AG08396 (cell line): ENCODE results near the gene CDH4.
"Not testable (repeated sequence)": the region's sequence is repeated elsewhere in the genome, so short reads cannot be mapped to it uniquely, and the experiment has no call there.

Source experiments
- DNase-seq: peaks from one replicate; pipeline ENCODE4 v3.0.0; 2012; ENCODE audit warnings: low spot score, mixed read lengths

CDH4 gene

DNA sequence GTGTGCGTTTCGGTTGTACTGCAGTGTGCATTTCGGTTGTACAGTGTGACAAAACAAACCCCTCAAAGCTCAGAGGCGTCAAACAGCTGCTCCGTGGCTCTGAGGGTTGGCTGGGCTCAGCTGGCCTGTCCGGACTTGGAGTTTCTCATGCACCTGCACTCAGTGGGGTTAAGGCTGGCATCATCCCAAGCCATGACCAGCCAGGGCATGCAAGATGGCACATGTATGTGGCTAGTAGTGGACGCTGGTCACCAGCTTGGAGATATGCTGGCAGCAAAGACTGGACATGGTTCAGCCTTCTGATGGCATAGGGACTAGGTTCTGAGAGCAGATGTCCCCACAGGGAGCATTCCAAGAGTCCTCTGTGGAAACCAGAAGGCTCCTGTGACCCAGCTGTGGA lies 187.2 kb downstream of the CDH4 start:
- no peak for DNase-seq

DNA sequence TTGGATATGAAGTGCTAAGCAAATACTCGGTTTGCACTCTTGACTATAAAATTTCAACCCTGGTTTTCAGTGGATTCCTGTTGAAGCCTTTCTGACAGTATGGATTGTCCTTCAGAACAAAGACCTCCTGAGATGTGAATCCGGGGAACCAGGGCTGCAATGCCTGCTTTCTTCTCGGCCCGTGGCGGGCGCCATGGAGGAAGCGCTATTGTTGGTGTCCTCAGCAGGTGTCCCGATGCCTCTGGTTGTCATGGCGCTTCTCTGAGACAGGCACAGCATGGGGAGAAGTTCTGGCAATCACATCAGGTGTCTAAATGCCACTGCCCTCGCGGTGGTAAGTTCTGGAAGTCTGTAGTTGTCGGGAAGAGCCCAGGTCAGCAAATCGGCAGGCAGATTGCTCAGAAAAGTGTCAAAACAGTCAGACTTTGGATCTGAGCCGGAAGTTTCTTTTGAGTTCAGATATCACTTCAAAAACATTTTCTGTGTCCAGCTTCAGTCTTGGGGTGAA lies 188.5 kb downstream of the CDH4 start:
- no peak for DNase-seq

- DNase-seq = no peak
Measured at GRCh38 chr20:61441537-61441936, 189.5 kb downstream of the CDH4 start.

DNA sequence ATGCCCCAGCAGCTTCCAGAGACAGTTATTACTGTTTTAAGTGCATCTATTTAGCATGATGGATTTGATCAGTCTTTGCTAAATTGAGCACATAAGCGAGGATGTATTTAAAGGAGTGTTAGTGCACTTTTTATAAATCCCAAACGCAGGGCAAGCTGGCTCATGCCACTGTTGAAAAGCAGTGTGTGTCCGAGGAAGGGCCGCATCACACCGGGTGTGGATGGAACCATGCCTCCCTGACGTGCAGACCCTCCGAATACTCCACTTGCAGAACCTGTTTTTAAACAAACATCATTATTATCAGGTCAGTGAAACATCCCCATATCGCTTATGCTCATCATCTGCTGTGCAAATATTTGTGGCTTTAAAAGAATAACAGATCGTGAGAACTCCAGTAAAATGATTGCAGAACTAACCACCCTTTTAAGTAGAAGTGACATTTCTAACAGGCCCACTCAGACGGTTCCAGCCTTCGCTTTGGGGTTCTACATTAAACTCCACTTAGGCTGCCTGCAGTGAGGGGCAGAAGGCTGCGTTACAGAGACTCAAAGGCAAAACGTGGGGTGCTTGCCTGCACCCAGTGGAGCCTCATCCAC lies 190.1 kb downstream of the CDH4 start:
- DNase-seq = no peak

- DNase-seq = no peak
Measured at GRCh38 chr20:61442718-61443117, 190.7 kb downstream of the CDH4 start.

DNA sequence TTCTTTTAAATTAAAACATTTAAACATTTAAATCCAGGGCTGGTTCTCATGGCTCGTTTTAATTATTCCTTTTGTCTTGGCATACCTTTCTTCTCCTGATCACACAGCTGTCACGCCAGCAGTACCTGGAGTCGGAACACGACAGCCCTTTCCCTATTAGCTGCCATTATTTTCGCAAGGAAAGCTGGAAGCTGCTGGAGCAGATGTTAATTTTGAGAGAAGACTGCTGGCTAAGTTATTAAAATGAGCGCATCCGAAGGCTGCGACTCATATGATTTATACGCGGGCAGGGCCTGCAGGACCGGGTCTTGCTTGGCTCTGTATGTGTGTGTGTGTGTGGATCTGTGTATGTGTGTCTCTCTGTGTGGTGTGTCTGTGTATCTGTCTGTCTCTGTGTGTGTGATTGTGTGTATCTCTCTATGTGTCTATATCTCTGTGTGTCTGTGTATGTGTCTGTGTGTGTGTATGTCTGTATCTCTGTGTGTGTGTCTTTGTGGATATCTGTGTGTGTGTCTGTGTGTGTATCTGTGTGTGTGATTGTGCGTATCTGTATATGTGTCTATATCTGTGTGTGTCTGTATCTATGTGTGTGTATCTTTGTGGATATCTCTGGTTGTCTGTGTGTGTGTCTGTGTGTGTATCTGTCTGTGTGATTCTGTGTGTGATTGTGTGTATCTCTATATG lies 191.5 kb downstream of the CDH4 start:
- DNase-seq = no peak

DNA sequence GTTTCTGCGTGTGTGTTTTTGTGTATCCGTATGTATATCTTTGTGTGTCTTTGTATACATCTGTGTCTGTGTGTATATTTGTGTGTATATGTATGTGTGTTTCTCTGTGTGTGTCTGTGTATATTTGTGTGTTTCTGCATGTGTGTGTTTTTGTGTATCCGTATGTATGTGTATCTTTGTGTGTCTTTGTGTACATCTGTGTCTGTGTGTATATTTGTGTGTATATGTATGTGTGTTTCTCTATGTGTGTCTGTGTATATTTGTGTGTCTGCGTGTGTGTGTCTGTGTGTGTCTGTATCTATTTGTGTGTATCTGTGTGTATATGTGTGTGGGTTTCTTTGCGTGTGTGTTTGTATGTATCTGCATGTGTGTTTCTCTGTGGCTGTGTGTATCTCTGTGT lies 192.6 kb downstream of the CDH4 start:
- DNase-seq = no peak

DNA sequence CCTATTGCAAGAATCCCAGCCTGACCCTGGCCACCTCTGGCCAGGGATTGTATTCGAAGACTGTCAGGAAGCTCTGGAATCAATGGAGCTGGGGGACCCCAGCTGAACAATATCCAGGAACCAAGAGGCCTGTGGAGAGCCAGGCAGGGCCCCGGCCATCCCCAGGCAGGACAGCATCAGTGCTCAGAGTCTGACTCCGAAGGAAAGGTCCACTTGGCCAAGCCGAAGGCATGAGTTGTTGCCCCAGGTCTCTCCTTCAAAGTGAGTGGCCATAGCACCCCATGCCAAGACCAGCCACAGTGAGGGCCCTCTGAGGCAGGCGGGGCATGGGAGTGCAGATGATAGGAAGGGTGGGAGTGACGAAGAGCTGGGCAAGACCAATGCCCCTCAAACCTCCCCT lies 193.1 kb downstream of the CDH4 start:
- DNase-seq = no peak

- no peak for DNase-seq
Measured at GRCh38 chr20:61445741-61446140, 193.7 kb downstream of the CDH4 start.

DNA sequence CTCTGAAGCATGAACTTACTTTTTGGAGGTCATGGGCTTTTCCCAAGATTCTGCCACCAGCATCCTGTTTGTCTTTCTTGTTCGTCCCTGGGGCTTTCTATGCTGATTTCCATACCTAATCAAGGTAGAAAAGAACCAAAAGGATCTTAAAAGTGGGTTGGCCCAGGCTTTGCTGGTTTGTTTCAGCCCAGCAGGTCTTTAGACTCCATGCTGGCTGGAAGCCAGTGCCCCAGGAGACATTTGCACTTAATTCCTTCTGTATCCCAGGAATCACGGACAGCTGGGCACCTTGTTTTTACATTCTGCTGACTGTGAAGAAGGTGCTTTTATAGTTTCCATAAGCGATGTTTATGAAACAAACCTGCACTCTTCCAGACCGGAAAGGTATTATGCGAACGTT lies 195.9 kb downstream of the CDH4 start:
- DNase-seq = no peak

GRCh38 chr20:61448386-61448785 lies 196.3 kb downstream of the CDH4 start:
- DNase-seq = no peak

DNA sequence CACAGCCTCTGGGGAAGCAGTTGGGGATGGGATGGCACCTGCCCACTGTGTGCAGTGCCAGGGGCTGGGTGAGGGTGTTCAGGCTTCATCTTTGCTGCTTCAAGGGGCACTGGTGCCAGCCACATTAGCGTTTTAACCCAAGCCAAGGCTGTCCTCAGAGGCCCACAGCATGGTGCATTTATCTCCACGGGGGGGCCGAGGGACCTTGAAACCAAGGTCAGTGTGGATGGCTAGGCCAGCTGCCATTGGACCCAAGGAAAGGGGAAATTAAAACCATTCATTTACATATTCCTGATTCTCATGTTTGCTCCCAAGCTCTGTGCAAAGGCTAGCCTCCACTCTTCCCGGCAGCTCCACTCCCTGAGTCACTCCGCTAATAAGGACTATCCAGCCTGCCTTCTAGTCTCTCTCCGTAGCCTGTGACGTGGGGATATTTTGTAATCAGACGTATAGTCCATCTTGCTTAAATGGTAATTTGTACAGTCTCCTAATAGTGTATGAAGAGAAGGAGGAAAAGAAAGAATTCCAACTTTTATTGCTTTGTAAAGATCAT lies 197.1 kb downstream of the CDH4 start:
- no peak for DNase-seq

DNA sequence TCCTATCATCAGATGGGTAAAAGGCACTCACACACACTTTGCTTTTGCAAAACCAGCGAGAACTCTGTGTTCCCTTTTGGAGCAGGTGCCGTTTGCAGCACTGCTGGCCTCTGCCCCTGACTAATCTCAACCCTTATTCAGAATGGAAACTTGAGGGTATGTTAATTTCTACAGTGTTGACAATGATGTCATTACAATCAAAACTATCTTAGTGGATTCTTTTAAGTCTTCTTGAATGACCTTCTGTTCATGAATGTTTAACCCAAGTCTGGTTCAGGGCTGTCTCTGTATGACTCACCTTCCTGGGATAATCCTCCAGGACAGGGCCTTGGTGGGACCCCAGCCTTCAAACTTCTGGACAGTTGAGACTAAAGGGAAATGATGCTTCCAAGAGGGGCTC lies 197.9 kb downstream of the CDH4 start:
- DNase-seq = no peak

GRCh38 chr20:61450549-61450948 lies 198.5 kb downstream of the CDH4 start:
- DNase-seq = no peak

GRCh38 chr20:61451009-61451408 lies 198.9 kb downstream of the CDH4 start:
- no peak for DNase-seq

DNA sequence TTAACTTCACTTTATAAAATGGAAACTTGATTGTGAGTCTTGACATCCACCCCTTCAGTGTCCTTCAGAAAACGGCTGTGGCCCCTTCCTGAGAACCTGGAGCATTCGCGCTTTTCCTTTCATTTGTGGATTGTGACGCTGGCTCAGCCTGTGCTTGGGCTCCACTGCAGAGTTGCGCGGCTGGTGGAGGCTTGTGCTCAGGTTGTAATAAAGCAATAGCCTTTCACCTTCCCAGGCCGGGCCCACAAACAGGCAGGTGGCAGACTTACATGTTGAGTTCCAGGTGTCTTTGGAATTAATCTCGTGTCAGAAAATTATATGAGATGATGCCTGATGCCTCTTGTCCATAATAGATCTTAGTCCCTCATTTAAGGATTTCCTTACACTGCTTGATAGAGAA lies 199.9 kb downstream of the CDH4 start:
- DNase-seq = no peak

DNA sequence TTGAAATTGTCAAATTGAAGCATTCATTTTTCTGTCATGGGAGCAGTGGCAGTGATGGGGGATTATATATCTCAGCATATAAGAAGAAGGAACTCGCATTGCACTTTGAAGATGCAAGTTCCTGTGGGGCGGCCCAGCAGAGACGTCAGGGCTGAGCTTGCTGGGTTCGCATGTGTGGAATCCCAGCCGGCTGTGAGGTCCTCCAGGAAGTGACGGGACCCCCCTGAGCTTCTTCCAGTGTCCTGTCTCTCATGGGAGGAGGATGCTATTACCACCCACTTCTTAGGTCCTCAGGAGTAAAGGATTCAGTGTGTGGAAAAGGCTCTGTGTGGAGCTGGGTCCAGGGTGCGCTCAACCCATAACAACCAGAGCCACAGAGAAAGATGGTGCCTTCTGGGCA lies 201.2 kb downstream of the CDH4 start:
- DNase-seq = no peak

DNA sequence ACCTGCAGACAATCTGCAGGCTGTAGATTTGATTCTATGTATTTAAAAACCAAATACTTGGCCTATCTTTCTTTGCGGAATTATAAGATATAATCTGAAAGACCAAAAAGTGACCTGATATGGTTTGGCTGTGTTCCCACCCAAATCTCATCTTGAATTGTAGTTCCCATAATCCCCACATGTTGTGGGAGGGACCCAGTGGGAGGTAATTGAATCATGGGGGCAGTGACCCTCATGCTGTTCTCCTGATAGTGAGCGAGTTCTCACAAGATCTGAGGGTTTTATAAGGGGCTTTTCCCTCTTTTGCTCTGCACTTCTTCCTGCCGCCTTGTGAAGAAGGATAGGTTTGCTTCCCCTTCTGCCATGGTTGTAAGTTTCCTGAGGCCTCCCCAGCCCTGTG lies 201.6 kb downstream of the CDH4 start:
- not testable (repeated sequence) for DNase-seq

GRCh38 chr20:61454053-61454452 lies 202.0 kb downstream of the CDH4 start:
- DNase-seq = no peak

DNA sequence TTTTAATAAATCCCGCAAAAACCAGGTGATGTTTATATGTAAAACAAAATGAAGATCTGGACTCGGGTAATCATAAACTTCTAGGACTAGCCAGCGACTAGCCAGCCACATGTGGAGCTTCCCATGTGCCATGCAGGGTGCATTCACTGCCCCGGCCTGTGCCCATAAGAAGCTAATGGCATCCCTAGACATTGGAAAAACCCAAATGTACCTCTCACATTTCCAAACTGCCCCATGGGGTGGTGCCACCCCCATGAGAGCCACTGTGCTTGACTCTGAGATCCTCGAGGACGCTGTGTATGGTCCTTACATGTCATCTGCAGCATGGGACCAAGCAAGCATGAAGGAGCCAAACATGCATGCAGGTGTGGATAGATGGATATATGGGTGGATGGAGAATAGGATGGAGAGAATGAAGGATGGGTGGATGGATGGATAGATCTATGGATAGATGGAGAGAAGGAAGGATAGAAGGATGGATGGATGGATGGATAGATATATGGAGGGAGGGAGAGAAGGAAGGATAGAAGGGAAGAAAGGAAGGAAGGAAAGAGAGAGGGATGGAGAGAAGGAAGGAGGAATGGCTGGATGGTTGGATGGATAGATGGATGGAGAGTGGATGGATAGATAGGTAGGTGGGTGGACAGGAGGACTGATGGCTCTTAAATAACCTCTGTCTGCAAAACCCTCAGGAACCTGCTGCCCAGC lies 203.6 kb downstream of the CDH4 start:
- DNase-seq = no peak

- no peak for DNase-seq
Measured at GRCh38 chr20:61457725-61458124, 205.7 kb downstream of the CDH4 start.

- no peak for DNase-seq
Measured at GRCh38 chr20:61458146-61458746, 206.2 kb downstream of the CDH4 start.

- no peak for DNase-seq
Measured at GRCh38 chr20:61459266-61459665, 207.2 kb downstream of the CDH4 start.
